GM12878 (cell line): Measurements from ENCODE around the gene REPIN1. TPM values are rescaled to one million over a fixed set of nuclear protein-coding genes. Genes with fewer than 3 reads are reported as not detected.

Experiments
- ATAC-seq: fragments of 200-7000 bp; cut with Tn5 transposase; 3 replicates; pipeline ENCODE4 v1.9.1; 2020; ENCODE audit warnings: mild to moderate bottlenecking, moderate library complexity
- BruUV-seq: library from RNA; stranded (reverse); fragments of 400-500 nt; replicated peaks from 2 replicates; lab custom pipeline; 2021; lab: Mats Ljungman, UMichigan
- CTCF ChIA-PET: fragments of 300-600 bp; sonication (Branson Sonifier 250); formaldehyde crosslinking; extraction: SDS; loops from one replicate; lab custom pipeline; 2021; ENCODE audit warnings: inconsistent platforms; lab: Yijun Ruan, JAX
- POLR2A ChIA-PET: fragments of 350-600 bp; formaldehyde crosslinking; extraction: SDS; loops from one replicate; lab custom pipeline; 2021; ENCODE audit warnings: inconsistent platforms; lab: Charles Lee
- RAD21 ChIA-PET: fragments of 300-600 bp; sonication (Branson Sonifier 250); formaldehyde crosslinking; loops from one replicate; lab custom pipeline; 2023; ENCODE audit warnings: antibody characterized with exemption; ENCODE audit not compliant: unreplicated experiment; lab: Charles Lee
- SMC1A ChIA-PET: fragments of 300-600 bp; sonication (Branson Sonifier 250); formaldehyde crosslinking; loops from one replicate; lab custom pipeline; 2023; ENCODE audit not compliant: unreplicated experiment, uncharacterized antibody; lab: Charles Lee
- DNase-seq: peaks from one replicate; pipeline ENCODE4 v3.0.0-alpha.2; 2011; ENCODE audit warnings: low read depth, low spot score
- FAIRE-seq: peaks from 3 replicates; lab custom pipeline; 2011; peaks lifted over from hg19 to GRCh38; lab: Jason Lieb, UNC
- H2AFZ ChIP-seq: 2 replicates; pipeline ENCODE4 v1.6.0; 2011; ENCODE audit warnings: low read depth, low read length, control low read depth; ENCODE audit not compliant: control insufficient read depth
- H3K27ac ChIP-seq: 2 replicates; pipeline ENCODE4 v1.5.1; 2011; ENCODE audit warnings: control low read depth; ENCODE audit not compliant: control insufficient read depth, insufficient read depth
- H3K27me3 ChIP-seq, 2 experiments: replicated peaks in 1 of 2; 2 replicates each; pipeline versions ENCODE4 v1.6.0 to v1.6.1; 2011; ENCODE audit warnings: low read length in 1 of 2; ENCODE audit not compliant: control insufficient read depth in 2 of 2, insufficient read depth in 2 of 2
- H3K36me3 ChIP-seq, 2 experiments: 2 replicates each; pipeline ENCODE4 v1.5.1; 2011; ENCODE audit warnings: low read length in 1 of 2; ENCODE audit not compliant: control insufficient read depth in 2 of 2, insufficient read depth in 2 of 2
- H3K4me1 ChIP-seq: 2 replicates; pipeline ENCODE4 v1.6.1; 2011; ENCODE audit warnings: mild to moderate bottlenecking, low read length, moderate library complexity, mixed read lengths; ENCODE audit not compliant: control insufficient read depth, insufficient read depth
- H3K4me2 ChIP-seq: 2 replicates; pipeline ENCODE4 v1.6.0; 2011; ENCODE audit warnings: control low read depth; ENCODE audit not compliant: control insufficient read depth, insufficient read depth
- H3K4me3 ChIP-seq: fragments of 200-600 bp; sonication (generic); 2 replicates; pipeline ENCODE4 v1.5.1; 2016
- H3K79me2 ChIP-seq: 2 replicates; pipeline ENCODE4 v1.6.0; 2011; ENCODE audit warnings: low read length; ENCODE audit not compliant: control insufficient read depth, insufficient read depth
- H3K9ac ChIP-seq: 2 replicates; pipeline ENCODE4 v1.8.0; 2011; ENCODE audit warnings: low read length, control low read depth, mixed read lengths; ENCODE audit not compliant: control insufficient read depth, insufficient read depth
- H3K9me3 ChIP-seq: replicated peaks from 3 replicates; pipeline ENCODE4 v1.5.1; 2011; ENCODE audit warnings: mild to moderate bottlenecking, low read length; ENCODE audit not compliant: control insufficient read depth, insufficient read depth
- H4K20me1 ChIP-seq: 2 replicates; pipeline ENCODE4 v1.6.0; 2011; ENCODE audit not compliant: control insufficient read depth, insufficient read depth
- RAD21 ChIP-seq: IDR thresholded peaks from 2 replicates; pipeline ENCODE4 v1.6.1; 2011; ENCODE audit warnings: mild to moderate bottlenecking, low read depth, low read length, moderate library complexity; ENCODE audit not compliant: insufficient read depth
- SMAD5 ChIP-seq: IDR thresholded peaks from 2 replicates; pipeline ENCODE4 v1.6.1; 2016; ENCODE audit warnings: antibody characterized with exemption, low read depth
- SMC3 ChIP-seq: IDR thresholded peaks from 2 replicates; pipeline ENCODE4 v1.6.1; 2011; ENCODE audit warnings: low read length, improper control_type of control experiment, borderline replicate concordance
- WGBS: methylation state at CpG from one replicate; pipeline ENCODE4 v1.1.6; 2016; ENCODE audit warnings: low lambda C conversion rate; ENCODE audit not compliant: insufficient replicate concordance, insufficient coverage; ENCODE audit errors: missing lambda C conversion rate; 5-methylcytosine and 5-hydroxymethylcytosine counted together
- in situ Hi-C: fragments of 300-500 bp; cut with MboI; formaldehyde crosslinking; loops from 9 replicates; pipeline ENCODE4 v1.14.3; 2018; ENCODE audit warnings: mixed read lengths
- intact Hi-C: fragments of 100-400 bp; cut with micrococcal nuclease; formaldehyde crosslinking; loops from one replicate; pipeline ENCODE4 v1.14.2; 2022; ENCODE audit not compliant: unreplicated experiment
- polyA plus RNA-seq, 11 experiments: library from polyadenylated mRNA; depleted of rRNA in 4 of 11; unstranded in 6 of 11; stranded (reverse) in 5 of 11; fragments of >200 nt; fragmentation: Nextera tagmentation in 4 of 11; fragmentation: Illumina TruSeq in 1 of 11; extraction: Ambion mirVana in 4 of 11; extraction: Trizol in 1 of 11; gene quantifications; 1 replicate in 1 of 11; 2 replicates in 10 of 11; pipeline versions ENCODE4 v1.2.1 to v1.2.3, GENCODE V29; 2011 to 2016; ENCODE audit warnings: inconsistent platforms in 2 of 11, missing spikeins in 2 of 11, low read depth in 1 of 11
- total RNA-seq, 4 experiments: library from RNA; depleted of rRNA in 3 of 4; stranded (reverse); fragments of >200 nt in 3 of 4; fragmentation: Illumina TruSeq in 1 of 4; extraction: Trizol in 1 of 4; gene quantifications; 2 replicates each; pipeline versions ENCODE4 v1.2.1 to v1.2.3, GENCODE V29; 2013 to 2021
- TF ChIP-seq, protein P1 (sequence below): fragments of 450-650 bp; IDR thresholded peaks from 2 replicates; pipeline ENCODE4 v1.6.1; 2017; ENCODE audit warnings: mild to moderate bottlenecking, moderate library complexity
- TF ChIP-seq, protein P2 (sequence below): fragments of 450-650 bp; IDR thresholded peaks from 2 replicates; pipeline ENCODE4 v1.6.1; 2017; ENCODE audit warnings: mild to moderate bottlenecking
- TF ChIP-seq, protein P3 (sequence below), 3 experiments: IDR thresholded peaks in 2 of 3; conservative IDR thresholded peaks in 1 of 3; 2 replicates each; pipeline ENCODE4 v1.5.1; 2011; ENCODE audit warnings: low read depth in 3 of 3, low read length in 3 of 3, mild to moderate bottlenecking in 3 of 3, control low read depth in 2 of 3, moderate library complexity in 2 of 3, inconsistent platforms in 1 of 3, mixed read lengths in 1 of 3; ENCODE audit not compliant: control insufficient read depth in 2 of 3, insufficient read depth in 1 of 3; ENCODE audit errors: extremely low read depth in 1 of 3
- TF ChIP-seq, protein P4 (sequence below): IDR thresholded peaks from 2 replicates; pipeline ENCODE4 v1.6.1; 2012; ENCODE audit warnings: low read length, inconsistent platforms

Gene REPIN1
- total and polyA plus RNA-seq, 10 of the 15 experiments (the other 5 are each of a cell fraction or from before 2014, with no cell fraction given) = 5.1 to 172 (median 76.9) TPM

DNA sequence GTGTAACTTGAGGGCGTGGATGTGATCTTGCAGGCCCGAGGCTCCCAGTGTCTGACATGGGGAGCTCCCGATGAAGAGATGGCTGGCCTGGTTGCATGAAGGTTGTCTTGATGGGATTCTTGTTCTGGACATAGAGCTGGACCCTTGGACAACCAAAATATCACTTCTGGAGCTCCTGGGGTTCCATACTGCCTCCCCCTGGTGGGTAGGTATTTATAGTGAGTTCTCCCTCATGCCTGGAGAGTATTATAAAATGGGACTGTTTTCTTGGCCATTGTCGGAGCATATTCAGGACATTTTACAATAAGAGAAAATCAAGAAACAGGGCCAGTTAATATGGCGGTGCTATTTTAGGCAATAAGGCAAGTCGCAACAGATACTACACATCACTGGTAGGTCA, 49.2 kb downstream of the REPIN1 start:
- H3K27ac ChIP-seq = no peak overlapping the region
- H2AFZ ChIP-seq = no peak overlapping the region
- no peaks in the 10 kb centered on the region for H3K9me3 ChIP-seq
- no peaks in the 10 kb centered on the region for H3K79me2 ChIP-seq
- H3K9ac ChIP-seq = no peak overlapping the region
- ATAC-seq (no peak), FAIRE-seq (no peak), DNase-seq (no peak)
- H3K27me3 ChIP-seq = no peaks in the 10 kb centered on the region
- no peaks in the 10 kb centered on the region for H3K36me3 ChIP-seq
- H3K4me1 ChIP-seq = peaks cover 2% of the 10 kb centered on the region; the same call in 1 of the 2 replicates
- SMC1A ChIA-PET = interaction anchor here (0.7 to 3.6 kb wide), 8 partner anchors 8 to 61 kb away, joined by 3 to 41 read pairs (median 4); no protein-coding TSS in a partner anchor
- no peak overlapping the region for H3K4me2 ChIP-seq
- RAD21 ChIA-PET = interaction anchor here (0.9 to 4.7 kb wide), 7 partner anchors 12 to 69 kb away, joined by 3 to 26 read pairs (median 4); no protein-coding TSS in a partner anchor
- POLR2A ChIA-PET = interaction anchor here (0.6 to 1.4 kb wide), 4 partner anchors 11 to 63 kb away, joined by 3 to 4 read pairs (median 4); no protein-coding TSS in a partner anchor
- no peak overlapping the region for H3K4me3 ChIP-seq
- intact Hi-C loops = no loop called here
- TF ChIP-seq, protein P1, sequence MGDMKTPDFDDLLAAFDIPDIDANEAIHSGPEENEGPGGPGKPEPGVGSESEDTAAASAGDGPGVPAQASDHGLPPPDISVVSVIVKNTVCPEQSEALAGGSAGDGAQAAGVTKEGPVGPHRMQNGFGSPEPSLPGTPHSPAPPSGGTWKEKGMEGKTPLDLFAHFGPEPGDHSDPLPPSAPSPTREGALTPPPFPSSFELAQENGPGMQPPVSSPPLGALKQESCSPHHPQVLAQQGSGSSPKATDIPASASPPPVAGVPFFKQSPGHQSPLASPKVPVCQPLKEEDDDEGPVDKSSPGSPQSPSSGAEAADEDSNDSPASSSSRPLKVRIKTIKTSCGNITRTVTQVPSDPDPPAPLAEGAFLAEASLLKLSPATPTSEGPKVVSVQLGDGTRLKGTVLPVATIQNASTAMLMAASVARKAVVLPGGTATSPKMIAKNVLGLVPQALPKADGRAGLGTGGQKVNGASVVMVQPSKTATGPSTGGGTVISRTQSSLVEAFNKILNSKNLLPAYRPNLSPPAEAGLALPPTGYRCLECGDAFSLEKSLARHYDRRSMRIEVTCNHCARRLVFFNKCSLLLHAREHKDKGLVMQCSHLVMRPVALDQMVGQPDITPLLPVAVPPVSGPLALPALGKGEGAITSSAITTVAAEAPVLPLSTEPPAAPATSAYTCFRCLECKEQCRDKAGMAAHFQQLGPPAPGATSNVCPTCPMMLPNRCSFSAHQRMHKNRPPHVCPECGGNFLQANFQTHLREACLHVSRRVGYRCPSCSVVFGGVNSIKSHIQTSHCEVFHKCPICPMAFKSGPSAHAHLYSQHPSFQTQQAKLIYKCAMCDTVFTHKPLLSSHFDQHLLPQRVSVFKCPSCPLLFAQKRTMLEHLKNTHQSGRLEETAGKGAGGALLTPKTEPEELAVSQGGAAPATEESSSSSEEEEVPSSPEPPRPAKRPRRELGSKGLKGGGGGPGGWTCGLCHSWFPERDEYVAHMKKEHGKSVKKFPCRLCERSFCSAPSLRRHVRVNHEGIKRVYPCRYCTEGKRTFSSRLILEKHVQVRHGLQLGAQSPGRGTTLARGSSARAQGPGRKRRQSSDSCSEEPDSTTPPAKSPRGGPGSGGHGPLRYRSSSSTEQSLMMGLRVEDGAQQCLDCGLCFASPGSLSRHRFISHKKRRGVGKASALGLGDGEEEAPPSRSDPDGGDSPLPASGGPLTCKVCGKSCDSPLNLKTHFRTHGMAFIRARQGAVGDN = no peak
- TF ChIP-seq, protein P2, sequence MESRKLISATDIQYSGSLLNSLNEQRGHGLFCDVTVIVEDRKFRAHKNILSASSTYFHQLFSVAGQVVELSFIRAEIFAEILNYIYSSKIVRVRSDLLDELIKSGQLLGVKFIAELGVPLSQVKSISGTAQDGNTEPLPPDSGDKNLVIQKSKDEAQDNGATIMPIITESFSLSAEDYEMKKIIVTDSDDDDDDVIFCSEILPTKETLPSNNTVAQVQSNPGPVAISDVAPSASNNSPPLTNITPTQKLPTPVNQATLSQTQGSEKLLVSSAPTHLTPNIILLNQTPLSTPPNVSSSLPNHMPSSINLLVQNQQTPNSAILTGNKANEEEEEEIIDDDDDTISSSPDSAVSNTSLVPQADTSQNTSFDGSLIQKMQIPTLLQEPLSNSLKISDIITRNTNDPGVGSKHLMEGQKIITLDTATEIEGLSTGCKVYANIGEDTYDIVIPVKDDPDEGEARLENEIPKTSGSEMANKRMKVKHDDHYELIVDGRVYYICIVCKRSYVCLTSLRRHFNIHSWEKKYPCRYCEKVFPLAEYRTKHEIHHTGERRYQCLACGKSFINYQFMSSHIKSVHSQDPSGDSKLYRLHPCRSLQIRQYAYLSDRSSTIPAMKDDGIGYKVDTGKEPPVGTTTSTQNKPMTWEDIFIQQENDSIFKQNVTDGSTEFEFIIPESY = no peak
- TF ChIP-seq SMAD5 = no peak
- TF ChIP-seq, protein P3, sequence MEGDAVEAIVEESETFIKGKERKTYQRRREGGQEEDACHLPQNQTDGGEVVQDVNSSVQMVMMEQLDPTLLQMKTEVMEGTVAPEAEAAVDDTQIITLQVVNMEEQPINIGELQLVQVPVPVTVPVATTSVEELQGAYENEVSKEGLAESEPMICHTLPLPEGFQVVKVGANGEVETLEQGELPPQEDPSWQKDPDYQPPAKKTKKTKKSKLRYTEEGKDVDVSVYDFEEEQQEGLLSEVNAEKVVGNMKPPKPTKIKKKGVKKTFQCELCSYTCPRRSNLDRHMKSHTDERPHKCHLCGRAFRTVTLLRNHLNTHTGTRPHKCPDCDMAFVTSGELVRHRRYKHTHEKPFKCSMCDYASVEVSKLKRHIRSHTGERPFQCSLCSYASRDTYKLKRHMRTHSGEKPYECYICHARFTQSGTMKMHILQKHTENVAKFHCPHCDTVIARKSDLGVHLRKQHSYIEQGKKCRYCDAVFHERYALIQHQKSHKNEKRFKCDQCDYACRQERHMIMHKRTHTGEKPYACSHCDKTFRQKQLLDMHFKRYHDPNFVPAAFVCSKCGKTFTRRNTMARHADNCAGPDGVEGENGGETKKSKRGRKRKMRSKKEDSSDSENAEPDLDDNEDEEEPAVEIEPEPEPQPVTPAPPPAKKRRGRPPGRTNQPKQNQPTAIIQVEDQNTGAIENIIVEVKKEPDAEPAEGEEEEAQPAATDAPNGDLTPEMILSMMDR (IDR thresholded peaks at IDR 0.05 in 2 of 3, conservative IDR thresholded peaks at IDR 0.05 in 1 of 3; ENCODE audit: control insufficient read depth in 2 of 3, extremely low read depth in 1 of 3, insufficient read depth in 1 of 3, low read depth in 3 of 3, low read length in 3 of 3) = peak; percentile 25 to 27 (median 26); a peak in 4 of 6 replicates
- peak; percentile 30; the same call in 1 of the 2 replicates for TF ChIP-seq RAD21
- TF ChIP-seq SMC3 = peak; percentile 10; the same call in 1 of the 2 replicates
- TF ChIP-seq, protein P4, sequence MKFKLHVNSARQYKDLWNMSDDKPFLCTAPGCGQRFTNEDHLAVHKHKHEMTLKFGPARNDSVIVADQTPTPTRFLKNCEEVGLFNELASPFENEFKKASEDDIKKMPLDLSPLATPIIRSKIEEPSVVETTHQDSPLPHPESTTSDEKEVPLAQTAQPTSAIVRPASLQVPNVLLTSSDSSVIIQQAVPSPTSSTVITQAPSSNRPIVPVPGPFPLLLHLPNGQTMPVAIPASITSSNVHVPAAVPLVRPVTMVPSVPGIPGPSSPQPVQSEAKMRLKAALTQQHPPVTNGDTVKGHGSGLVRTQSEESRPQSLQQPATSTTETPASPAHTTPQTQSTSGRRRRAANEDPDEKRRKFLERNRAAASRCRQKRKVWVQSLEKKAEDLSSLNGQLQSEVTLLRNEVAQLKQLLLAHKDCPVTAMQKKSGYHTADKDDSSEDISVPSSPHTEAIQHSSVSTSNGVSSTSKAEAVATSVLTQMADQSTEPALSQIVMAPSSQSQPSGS = no peak
- no peaks in the 10 kb centered on the region for H4K20me1 ChIP-seq
- CTCF ChIA-PET = interaction anchor here (0.7 to 3.5 kb wide), 14 partner anchors 9 to 132 kb away, joined by 3 to 49 read pairs (median 4); a partner anchor contains a TSS
- in situ Hi-C loops = loop anchor here (25.0 kb wide), 1 partner anchor 356 kb away; no protein-coding TSS in a partner anchor
- no TSS peak for BruUV-seq
- 95% methylated on average over 6 of the region's 6 CpGs for WGBS
